ENCODE results near the gene CFAP70. TPM values are rescaled to one million over a fixed set of nuclear protein-coding genes. Genes with fewer than 3 reads are reported as not detected.

The CFAP70 gene
- total RNA-seq (2.6 TPM), polyA plus RNA-seq (under 1 TPM in 2 of 4 donors, not detected in 2; 0.09 to 0.25 TPM)

GRCh38 chr10:73358331-73359279 is at the start of gene CFAP70:
TSS of gene CFAP70 (minus strand) at chr10:73358864. CDS start at chr10:73354796, 4,068 bp downstream.
- no peaks in the 10 kb centered on the region for H3K27me3 ChIP-seq (ENCODE audit: control insufficient read depth, insufficient read depth, low read length)
- no peaks in the 10 kb centered on the region for H3K36me3 ChIP-seq (ENCODE audit: control insufficient read depth, insufficient read depth, low read length)
- peaks cover 4 to 20% (median 12%) of the 10 kb centered on the region in 4 donors for H3K4me1 Mint-ChIP-seq
- peak within 1 kb of the TSS; percentile 85 for H3K27ac ChIP-seq (ENCODE audit: insufficient read depth, low read length, poor library complexity, severe bottlenecking)
- ATAC-seq (ENCODE audit: low read depth in 2 of 2): peak; percentile 94 to 96
- peaks cover 14% of the 10 kb centered on the region for H3K4me1 ChIP-seq (ENCODE audit: control insufficient read depth, insufficient read depth, low read length, poor library complexity, severe bottlenecking)
- no peaks in the 10 kb centered on the region for H3K9me3 ChIP-seq (ENCODE audit: control insufficient read depth in 2 of 2, low read length in 2 of 2)
- H3K27ac Mint-ChIP-seq: peak within 1 kb of the TSS; percentile 97 to 99 (median 99)
- H3K4me3 Mint-ChIP-seq: peak within 1 kb of the TSS; percentile 89 to 99 (median 98)
- H3K36me3 Mint-ChIP-seq: peaks cover 6% of the 10 kb centered on the region
- peak within 1 kb of the TSS; percentile 83 for H3K4me3 ChIP-seq (ENCODE audit: low read depth, low read length)
- no peaks in the 10 kb centered on the region for H3K27me3 Mint-ChIP-seq
- peak; percentile 87 to 98 (median 95) for DNase-seq
- H3K9me3 Mint-ChIP-seq: no peaks in the 10 kb centered on the region

- ATAC-seq (ENCODE audit: low read depth in 2 of 2) (no peak), DNase-seq (no peak)
- no peak overlapping the region for H3K27ac ChIP-seq (ENCODE audit: insufficient read depth, low read length, poor library complexity, severe bottlenecking)
- H3K4me3 Mint-ChIP-seq: peak overlapping the region in 1 of 4 donors; percentile 26
- H3K36me3 ChIP-seq (ENCODE audit: control insufficient read depth, insufficient read depth, low read length): peaks cover 3% of the 10 kb centered on the region
- peaks cover 17% of the 10 kb centered on the region for H3K4me1 ChIP-seq (ENCODE audit: control insufficient read depth, insufficient read depth, low read length, poor library complexity, severe bottlenecking)
- H3K27me3 ChIP-seq (ENCODE audit: control insufficient read depth, insufficient read depth, low read length): no peaks in the 10 kb centered on the region
- H3K27me3 Mint-ChIP-seq: no peaks in the 10 kb centered on the region
- H3K9me3 Mint-ChIP-seq: no peaks in the 10 kb centered on the region
- no peak overlapping the region for H3K27ac Mint-ChIP-seq
- peaks cover 17% of the 10 kb centered on the region for H3K36me3 Mint-ChIP-seq
- H3K4me1 Mint-ChIP-seq: peaks cover 39 to 88% (median 66%) of the 10 kb centered on the region in 4 donors
- H3K4me3 ChIP-seq (ENCODE audit: low read depth, low read length): no peak overlapping the region
- no peaks in the 10 kb centered on the region for H3K9me3 ChIP-seq (ENCODE audit: control insufficient read depth in 2 of 2, low read length in 2 of 2)
Observed at GRCh38 chr10:73408061-73408460, 49.4 kb upstream of the CFAP70 start.

GRCh38 chr10:73407495-73407894 is 48.8 kb upstream of the CFAP70 start:
- no peaks in the 10 kb centered on the region for H3K9me3 ChIP-seq (ENCODE audit: control insufficient read depth in 2 of 2, low read length in 2 of 2)
- no peak overlapping the region for H3K27ac ChIP-seq (ENCODE audit: insufficient read depth, low read length, poor library complexity, severe bottlenecking)
- no peaks in the 10 kb centered on the region for H3K27me3 Mint-ChIP-seq
- ATAC-seq (ENCODE audit: low read depth in 2 of 2) (no peak), DNase-seq (no peak)
- no peak overlapping the region for H3K27ac Mint-ChIP-seq
- H3K4me1 ChIP-seq (ENCODE audit: control insufficient read depth, insufficient read depth, low read length, poor library complexity, severe bottlenecking): peaks cover 17% of the 10 kb centered on the region
- H3K9me3 Mint-ChIP-seq: no peaks in the 10 kb centered on the region
- H3K36me3 Mint-ChIP-seq: peaks cover 17% of the 10 kb centered on the region
- H3K4me3 ChIP-seq (ENCODE audit: low read depth, low read length): no peak overlapping the region
- peaks cover 34 to 88% (median 61%) of the 10 kb centered on the region in 4 donors for H3K4me1 Mint-ChIP-seq
- peak overlapping the region in 1 of 4 donors; percentile 53 for H3K4me3 Mint-ChIP-seq
- peaks cover 3% of the 10 kb centered on the region for H3K36me3 ChIP-seq (ENCODE audit: control insufficient read depth, insufficient read depth, low read length)
- no peaks in the 10 kb centered on the region for H3K27me3 ChIP-seq (ENCODE audit: control insufficient read depth, insufficient read depth, low read length)

- H3K27ac ChIP-seq (ENCODE audit: insufficient read depth, low read length, poor library complexity, severe bottlenecking): no peak overlapping the region
- peaks cover 3% of the 10 kb centered on the region for H3K36me3 ChIP-seq (ENCODE audit: control insufficient read depth, insufficient read depth, low read length)
- no peaks in the 10 kb centered on the region for H3K9me3 Mint-ChIP-seq
- no peaks in the 10 kb centered on the region for H3K27me3 Mint-ChIP-seq
- H3K4me3 Mint-ChIP-seq: peak overlapping the region in 1 of 4 donors; percentile 13
- H3K4me1 Mint-ChIP-seq: peaks cover 34 to 82% (median 58%) of the 10 kb centered on the region in 4 donors
- H3K27me3 ChIP-seq (ENCODE audit: control insufficient read depth, insufficient read depth, low read length): no peaks in the 10 kb centered on the region
- peaks cover 17% of the 10 kb centered on the region for H3K36me3 Mint-ChIP-seq
- DNase-seq: no peak
- no peak overlapping the region for H3K27ac Mint-ChIP-seq
- H3K4me1 ChIP-seq (ENCODE audit: control insufficient read depth, insufficient read depth, low read length, poor library complexity, severe bottlenecking): peaks cover 17% of the 10 kb centered on the region
- no peak for ATAC-seq (ENCODE audit: low read depth in 2 of 2)
- no peak overlapping the region for H3K4me3 ChIP-seq (ENCODE audit: low read depth, low read length)
- no peaks in the 10 kb centered on the region for H3K9me3 ChIP-seq (ENCODE audit: control insufficient read depth in 2 of 2, low read length in 2 of 2)
Observed at GRCh38 chr10:73406846-73407245, 48.2 kb upstream of the CFAP70 start.

GRCh38 chr10:73405556-73405955 is 46.9 kb upstream of the CFAP70 start:
- Histone ChIP-seq H3K4me3 (ENCODE audit: low read depth, low read length) (no peak overlapping the region), H3K27ac (ENCODE audit: insufficient read depth, low read length, poor library complexity, severe bottlenecking) (no peak overlapping the region), H3K36me3 (ENCODE audit: control insufficient read depth, insufficient read depth, low read length) (peaks cover 4% of the 10 kb centered on the region), H3K9me3 (ENCODE audit: control insufficient read depth in 2 of 2, low read length in 2 of 2) (no peaks in the 10 kb centered on the region), H3K4me1 (ENCODE audit: control insufficient read depth, insufficient read depth, low read length, poor library complexity, severe bottlenecking) (peaks cover 8% of the 10 kb centered on the region), H3K27me3 (ENCODE audit: control insufficient read depth, insufficient read depth, low read length) (no peaks in the 10 kb centered on the region)
- Mint-ChIP-seq H3K27ac (peak overlapping the region in 1 of 3 donors; percentile 48), H3K9me3 (no peaks in the 10 kb centered on the region), H3K27me3 (no peaks in the 10 kb centered on the region), H3K4me3 (peak overlapping the region in 1 of 4 donors; percentile 5), H3K36me3 (peaks cover 12% of the 10 kb centered on the region), H3K4me1 (peaks cover 30 to 72% (median 48%) of the 10 kb centered on the region in 4 donors)
- DNase-seq (no peak), ATAC-seq (ENCODE audit: low read depth in 2 of 2) (no peak)

- Histone ChIP-seq H3K27ac (ENCODE audit: insufficient read depth, low read length, poor library complexity, severe bottlenecking) (no peak overlapping the region), H3K4me3 (ENCODE audit: low read depth, low read length) (no peak overlapping the region), H3K9me3 (ENCODE audit: control insufficient read depth in 2 of 2, low read length in 2 of 2) (no peaks in the 10 kb centered on the region), H3K36me3 (ENCODE audit: control insufficient read depth, insufficient read depth, low read length) (peaks cover 11% of the 10 kb centered on the region), H3K27me3 (ENCODE audit: control insufficient read depth, insufficient read depth, low read length) (no peaks in the 10 kb centered on the region), H3K4me1 (ENCODE audit: control insufficient read depth, insufficient read depth, low read length, poor library complexity, severe bottlenecking) (no peaks in the 10 kb centered on the region)
- Mint-ChIP-seq H3K4me1 (peaks cover 25 to 66% (median 42%) of the 10 kb centered on the region in 4 donors), H3K27ac (peak overlapping the region in 1 of 3 donors; percentile 5), H3K36me3 (peaks cover 8% of the 10 kb centered on the region), H3K27me3 (no peaks in the 10 kb centered on the region), H3K4me3 (no peak overlapping the region), H3K9me3 (no peaks in the 10 kb centered on the region)
- ATAC-seq (ENCODE audit: low read depth in 2 of 2): no peak
- DNase-seq: no peak
Observed at GRCh38 chr10:73404690-73405089, 46.0 kb upstream of the CFAP70 start.

GRCh38 chr10:73401636-73402035 is 43.0 kb upstream of the CFAP70 start:
- Histone ChIP-seq H3K36me3 (ENCODE audit: control insufficient read depth, insufficient read depth, low read length) (peaks cover 35% of the 10 kb centered on the region), H3K27me3 (ENCODE audit: control insufficient read depth, insufficient read depth, low read length) (no peaks in the 10 kb centered on the region), H3K9me3 (ENCODE audit: control insufficient read depth in 2 of 2, low read length in 2 of 2) (no peaks in the 10 kb centered on the region), H3K4me3 (ENCODE audit: low read depth, low read length) (no peak overlapping the region), H3K4me1 (ENCODE audit: control insufficient read depth, insufficient read depth, low read length, poor library complexity, severe bottlenecking) (no peaks in the 10 kb centered on the region), H3K27ac (ENCODE audit: insufficient read depth, low read length, poor library complexity, severe bottlenecking) (no peak overlapping the region)
- H3K36me3 Mint-ChIP-seq: peaks cover 19% of the 10 kb centered on the region
- H3K27me3 Mint-ChIP-seq: no peaks in the 10 kb centered on the region
- peaks cover 5 to 44% (median 26%) of the 10 kb centered on the region in 4 donors for H3K4me1 Mint-ChIP-seq
- ATAC-seq (ENCODE audit: low read depth in 2 of 2) (no peak), DNase-seq (no peak)
- no peaks in the 10 kb centered on the region for H3K9me3 Mint-ChIP-seq
- no peak overlapping the region for H3K4me3 Mint-ChIP-seq
- H3K27ac Mint-ChIP-seq: no peak overlapping the region

Measured in CD4-positive, CD25-positive, alpha-beta regulatory T cell (primary cell).